GM19238 (cell line): Measurements from ENCODE around the gene LINC00305.

Experiments used
- DNase-seq: peaks from one replicate; pipeline ENCODE4 v3.0.0; 2011; ENCODE audit warnings: low spot score; ENCODE audit not compliant: insufficient read length

LINC00305 gene

GRCh38 chr18:64148988-64149387 lies at the start of gene LINC00305:
Gene LINC00305, minus strand, starts transcription at chr18:64149088.
- no peak for DNase-seq

- no peak for DNase-seq
Observed at GRCh38 chr18:64191069-64191468, 42.2 kb upstream of the LINC00305 start.

- no peak for DNase-seq
Observed at GRCh38 chr18:64185987-64186386, 37.1 kb upstream of the LINC00305 start.

- DNase-seq = no peak
Observed at GRCh38 chr18:64183665-64184064, 34.8 kb upstream of the LINC00305 start.

- no peak for DNase-seq
Observed at GRCh38 chr18:64180617-64181016, 31.7 kb upstream of the LINC00305 start.

- DNase-seq = no peak
Observed at GRCh38 chr18:64180171-64180570, 31.3 kb upstream of the LINC00305 start.

GRCh38 chr18:64179556-64180080 lies 30.7 kb upstream of the LINC00305 start:
- DNase-seq = no peak

GRCh38 chr18:64178860-64179259 lies 30.0 kb upstream of the LINC00305 start:
- no peak for DNase-seq

GRCh38 chr18:64175432-64175831 lies 26.5 kb upstream of the LINC00305 start:
- no peak for DNase-seq

- no peak for DNase-seq
Observed at GRCh38 chr18:64171576-64171975, 22.7 kb upstream of the LINC00305 start.

- DNase-seq = no peak
Observed at GRCh38 chr18:64167408-64167925, 18.6 kb upstream of the LINC00305 start.

GRCh38 chr18:64165906-64166305 lies 17.0 kb upstream of the LINC00305 start:
- no peak for DNase-seq

- DNase-seq = no peak
Observed at GRCh38 chr18:64164883-64165282, 16.0 kb upstream of the LINC00305 start.

- no peak for DNase-seq
Observed at GRCh38 chr18:64149916-64150438, 1.1 kb upstream of the LINC00305 start.

- no peak for DNase-seq
Observed at GRCh38 chr18:64142904-64143303, 6.0 kb downstream of the LINC00305 start.

GRCh38 chr18:64137914-64138313 lies 11.0 kb downstream of the LINC00305 start:
- no peak for DNase-seq

GRCh38 chr18:64134044-64134747 lies 14.7 kb downstream of the LINC00305 start:
- DNase-seq = no peak

GRCh38 chr18:64132871-64133270 lies 16.0 kb downstream of the LINC00305 start:
- DNase-seq = no peak

- no peak for DNase-seq
Observed at GRCh38 chr18:64131314-64131713, 17.6 kb downstream of the LINC00305 start.

GRCh38 chr18:64127172-64127571 lies 21.7 kb downstream of the LINC00305 start:
- DNase-seq = no peak

- DNase-seq = no peak
Observed at GRCh38 chr18:64119916-64120315, 29.0 kb downstream of the LINC00305 start.

- no peak for DNase-seq
Observed at GRCh38 chr18:64118406-64118805, 30.5 kb downstream of the LINC00305 start.
